ENCODE data around the gene ADARB2.

Gene ADARB2

DNA sequence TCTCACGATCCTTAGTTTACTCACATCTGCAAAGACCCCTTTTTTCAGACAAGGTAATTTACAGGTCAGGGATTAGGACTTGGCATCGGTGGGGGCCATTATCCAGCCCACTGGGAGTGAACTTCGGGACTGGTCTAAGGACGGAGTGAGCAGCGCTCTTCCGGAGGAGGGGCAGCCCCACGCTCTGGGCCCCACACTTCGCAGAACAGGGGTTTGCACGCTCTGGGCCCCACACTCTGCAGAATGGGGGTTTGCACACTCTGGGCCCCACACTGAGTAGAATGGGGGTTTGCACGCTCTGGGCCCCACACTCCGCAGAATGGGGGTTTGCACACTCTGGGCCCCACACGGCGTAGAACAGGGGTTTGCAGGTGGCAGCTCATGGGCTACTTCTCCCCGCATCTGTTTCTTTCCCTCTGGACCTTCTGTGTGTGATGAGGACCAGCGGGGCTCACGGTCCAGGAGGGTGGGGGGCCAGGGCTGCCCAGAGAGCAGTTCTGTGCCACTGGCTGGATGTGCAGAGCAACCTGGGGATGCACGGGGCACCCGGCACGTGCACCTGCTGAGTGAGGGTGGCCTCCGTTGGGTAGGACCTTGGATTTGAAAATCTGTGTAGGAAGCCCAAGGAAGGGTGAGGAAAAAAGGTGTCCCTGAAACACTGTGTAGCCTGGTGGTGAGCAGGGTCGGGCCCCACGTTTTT, 546.4 kb downstream of the ADARB2 start:
- no peak for DNase-seq

DNA sequence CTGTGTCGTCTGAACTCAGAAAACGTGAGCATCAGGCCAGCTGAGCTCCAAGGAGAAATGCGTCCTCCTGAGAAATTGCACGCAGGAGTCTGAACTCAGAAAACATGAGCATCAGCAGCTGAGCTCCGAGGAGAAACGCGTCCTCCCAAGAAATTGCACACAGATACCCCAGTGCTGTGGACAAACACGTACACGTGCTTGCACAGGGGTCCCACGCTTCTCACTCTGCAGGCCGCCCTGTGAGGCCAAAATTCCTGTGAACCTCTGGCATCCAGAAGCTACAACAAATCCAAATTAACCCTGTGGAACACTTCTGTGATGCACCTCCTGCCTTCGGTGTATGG, 547.3 kb downstream of the ADARB2 start:
- no peak for DNase-seq

DNA sequence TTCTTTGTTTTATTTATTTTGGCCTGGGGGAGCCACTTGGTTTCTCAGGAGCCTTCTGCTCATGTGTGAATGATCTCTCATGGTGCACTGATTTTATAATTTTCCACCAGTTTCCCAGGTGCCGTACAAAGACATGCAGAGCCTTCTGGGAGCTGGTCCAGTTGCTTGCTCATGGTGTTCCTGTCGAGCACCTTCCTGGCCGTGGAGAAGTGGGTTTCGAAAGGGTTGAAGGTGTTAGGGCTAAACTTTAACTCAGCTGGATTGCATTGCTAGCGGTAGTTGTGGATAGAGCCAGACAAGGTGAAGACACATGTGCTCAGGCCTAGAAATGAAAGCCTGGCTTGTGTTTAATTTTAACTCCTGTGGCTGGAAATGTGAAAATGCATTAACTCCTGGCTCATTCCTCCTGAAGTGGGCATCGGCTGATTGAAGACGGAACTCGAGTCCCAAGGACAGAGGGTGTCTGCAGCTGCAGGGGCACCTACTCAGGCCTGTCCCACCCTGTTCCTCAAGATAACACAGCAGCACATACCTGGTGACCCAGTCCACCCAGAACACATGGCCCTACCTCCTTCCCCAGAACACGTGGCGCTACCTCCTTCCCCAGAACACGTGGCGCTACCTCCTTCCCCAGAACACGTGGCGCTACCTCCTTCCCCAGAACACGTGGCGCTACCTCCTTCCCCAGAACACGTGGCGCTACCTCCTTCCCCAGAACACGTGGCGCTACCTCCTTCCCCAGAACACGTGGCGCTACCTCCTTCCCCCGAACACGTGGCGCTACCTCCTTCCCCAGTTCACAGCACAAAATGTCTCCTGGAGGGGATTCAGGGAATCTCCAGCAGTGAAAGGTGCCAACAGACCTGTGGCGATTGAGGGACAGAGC, 547.9 kb downstream of the ADARB2 start:
- no peak for DNase-seq

DNA sequence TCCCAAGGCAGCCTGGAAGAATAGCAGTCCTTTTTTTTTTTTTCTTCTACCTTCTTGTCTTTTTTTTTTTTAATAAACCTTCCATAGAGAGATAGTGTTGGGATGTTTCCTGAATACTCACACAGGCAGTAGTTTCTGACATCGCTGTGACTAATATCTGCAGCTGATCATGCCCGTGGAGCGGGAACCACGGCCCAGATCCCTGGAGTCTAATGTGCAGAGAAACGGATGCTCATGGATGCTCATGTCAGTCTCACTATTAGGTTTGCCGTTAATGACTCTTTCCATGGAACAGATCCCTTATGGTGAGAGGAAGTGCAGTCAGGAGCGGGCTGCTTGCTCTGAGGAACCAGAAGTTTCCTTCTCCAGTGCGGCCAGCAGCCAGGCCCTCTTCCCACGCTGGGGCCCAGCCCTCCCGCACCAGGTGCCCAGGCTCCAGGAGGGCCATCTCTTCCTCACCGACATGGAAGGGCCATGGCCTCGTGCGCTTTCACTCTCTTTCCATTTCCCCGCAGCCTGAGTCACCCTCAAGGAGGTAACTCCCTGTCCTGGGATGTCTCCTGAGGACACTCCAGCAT, 548.7 kb downstream of the ADARB2 start:
- DNase-seq, result no peak

DNA sequence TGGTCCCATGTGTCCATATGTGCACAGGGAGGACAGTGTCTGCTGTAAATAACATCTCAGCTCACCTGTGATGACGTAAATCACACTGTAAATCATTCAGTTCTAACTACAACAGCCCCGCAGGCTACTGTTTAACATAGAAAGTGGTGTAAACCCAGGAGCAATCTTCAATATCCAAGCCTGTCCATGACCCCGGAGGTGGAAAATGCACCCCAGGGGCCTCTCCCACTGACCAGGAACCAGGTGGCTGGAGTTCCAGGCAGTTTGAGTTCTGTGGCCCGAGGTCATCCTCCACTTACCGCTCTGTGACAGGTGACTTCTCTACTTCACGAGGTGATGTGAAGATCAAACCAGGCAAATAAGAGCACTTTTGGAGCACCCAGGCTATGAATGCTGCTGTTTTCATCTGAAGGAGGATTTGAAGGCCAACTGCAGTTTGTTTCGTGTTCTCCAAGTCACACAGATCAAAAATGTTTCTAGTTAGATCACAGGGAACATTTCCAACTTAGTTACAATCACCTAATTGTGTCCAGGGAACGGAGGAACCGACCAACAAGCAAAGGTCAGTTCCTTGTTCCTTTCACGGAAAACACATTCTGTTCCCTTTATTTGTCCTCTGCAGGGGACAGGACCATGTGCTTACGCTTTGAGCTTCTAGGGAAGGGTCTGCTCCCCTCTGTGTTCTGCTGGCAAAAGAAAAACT, 549.3 kb downstream of the ADARB2 start:
- DNase-seq, result no peak

DNA sequence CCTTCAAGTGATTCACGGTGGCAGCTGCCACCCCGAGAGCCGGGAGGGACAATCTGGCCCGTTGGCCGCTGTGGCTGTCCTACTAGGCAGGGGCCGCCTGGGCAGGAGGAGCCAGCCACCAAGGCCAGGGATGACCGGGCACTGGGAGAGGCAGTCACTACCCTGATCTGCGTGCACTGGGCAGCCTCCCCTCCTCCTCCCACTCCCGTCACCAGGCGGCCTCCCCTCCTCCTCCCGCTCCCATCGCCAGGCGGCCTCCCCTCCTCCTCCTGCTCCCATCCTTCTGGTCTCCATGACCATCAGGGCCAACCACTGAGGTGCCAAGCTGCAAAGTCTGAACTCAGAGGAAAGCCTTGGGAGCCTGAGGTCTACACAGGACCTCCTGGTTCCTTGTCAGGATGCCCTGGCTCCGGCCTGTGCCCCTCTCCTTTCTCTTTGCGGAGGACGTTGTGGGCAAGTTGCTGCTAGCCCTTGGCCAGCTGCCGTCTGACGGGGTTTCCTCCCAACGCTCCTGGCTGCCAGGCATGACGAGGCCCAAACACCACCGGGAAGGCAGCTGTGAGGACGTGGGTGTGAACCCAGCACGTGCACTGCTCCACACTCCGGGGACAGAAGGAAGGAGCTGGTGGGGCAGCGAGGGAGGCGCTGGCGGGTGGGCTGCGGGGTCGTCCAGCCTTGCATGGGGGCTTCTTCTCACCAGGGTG, 550.0 kb downstream of the ADARB2 start:
- no peak for DNase-seq

DNA sequence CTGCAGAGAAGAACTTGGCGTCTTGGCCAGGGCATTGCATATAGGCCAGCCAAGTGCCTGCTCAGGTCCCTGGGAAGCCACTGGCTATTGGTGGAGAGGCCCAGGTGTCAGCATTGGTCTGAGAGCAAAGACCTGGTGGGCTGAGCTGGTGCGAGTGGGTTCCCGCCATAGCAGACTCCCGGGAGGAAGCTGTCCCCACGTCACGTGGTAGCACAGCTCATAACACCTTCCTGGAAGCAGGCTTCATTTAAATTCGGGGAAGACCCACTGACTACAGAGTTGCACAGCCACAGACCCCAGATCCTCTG, 550.7 kb downstream of the ADARB2 start:
- no peak for DNase-seq

DNA sequence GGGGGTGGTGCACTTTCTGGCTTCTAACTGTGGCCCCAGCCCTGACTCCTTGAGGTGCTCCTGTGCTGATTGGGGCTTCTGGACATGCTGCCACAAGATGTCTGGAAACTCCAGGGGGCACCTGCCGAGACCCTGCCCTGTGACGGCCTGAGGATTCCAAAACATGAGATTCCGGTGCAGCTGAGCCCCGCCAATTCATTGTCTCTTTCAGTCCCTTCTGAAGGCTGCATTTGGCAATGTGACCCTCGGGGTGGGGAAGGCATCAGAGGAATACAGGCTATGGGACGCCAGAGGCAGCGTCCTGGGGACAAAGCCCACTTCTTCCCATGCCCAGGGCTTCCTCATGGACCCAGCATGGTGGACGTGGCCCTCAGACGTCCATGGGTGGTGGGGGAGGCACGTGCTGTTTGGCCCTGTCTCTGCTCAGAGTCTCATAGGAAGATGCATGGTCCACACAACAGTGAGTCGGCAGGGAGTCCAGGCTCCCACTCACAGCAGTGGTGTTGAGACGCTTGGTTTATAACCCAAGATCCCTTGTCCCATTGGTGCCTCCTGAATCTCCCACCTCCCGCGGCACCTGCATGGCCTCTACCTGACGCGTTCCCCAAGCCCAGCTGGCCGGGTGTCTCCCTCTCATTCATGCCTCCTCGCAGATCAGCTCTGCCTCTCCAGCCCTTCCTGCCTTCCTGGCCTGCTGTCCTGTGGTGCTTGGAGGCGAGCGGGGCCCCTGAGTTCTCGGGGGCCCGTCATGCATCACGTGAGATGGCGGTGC, 551.2 kb downstream of the ADARB2 start:
- no peak for DNase-seq

DNA sequence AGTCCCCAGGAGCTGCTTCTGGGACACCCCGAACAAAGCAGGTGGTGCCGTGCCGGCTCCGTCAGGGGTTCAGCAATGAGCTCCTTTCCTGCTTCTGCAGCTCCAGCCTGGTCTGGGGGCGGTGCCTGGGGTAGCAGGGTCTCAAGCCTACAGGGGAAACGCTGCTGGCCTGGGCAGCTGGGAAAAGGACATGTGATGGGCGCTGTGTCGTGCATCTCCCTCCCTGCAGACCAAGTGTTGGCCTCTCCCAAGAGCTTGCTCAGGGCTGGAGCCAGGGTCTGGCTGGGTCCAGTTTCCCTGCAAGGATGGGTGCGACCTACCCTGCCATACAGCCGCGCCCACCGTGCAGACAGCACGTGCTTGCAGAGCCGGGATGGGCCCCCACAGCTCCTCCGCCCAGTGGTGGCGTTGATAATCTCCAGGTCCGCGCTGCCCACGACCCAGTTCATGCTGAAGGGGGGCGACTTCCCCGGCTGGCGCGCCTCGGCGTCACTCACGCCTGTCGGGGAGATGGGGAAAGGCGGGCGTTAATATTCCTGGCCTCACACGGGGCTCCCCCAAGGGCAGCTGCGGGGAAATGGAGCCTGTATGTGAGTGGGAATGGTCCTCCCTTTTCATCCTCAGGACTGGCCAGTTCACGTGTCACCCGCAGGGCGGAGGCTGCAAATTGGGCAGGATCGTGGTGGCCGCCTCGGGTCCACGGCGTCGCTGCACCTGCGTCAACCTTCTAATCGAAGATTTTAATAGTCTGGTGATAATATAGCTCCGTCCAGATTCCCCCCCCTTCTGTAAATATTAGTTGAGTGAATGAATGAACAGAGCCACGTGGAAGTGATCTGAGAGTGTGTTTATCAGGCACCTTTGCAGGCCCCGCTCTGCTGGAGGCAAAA, 552.5 kb downstream of the ADARB2 start:
- no peak for DNase-seq

DNA sequence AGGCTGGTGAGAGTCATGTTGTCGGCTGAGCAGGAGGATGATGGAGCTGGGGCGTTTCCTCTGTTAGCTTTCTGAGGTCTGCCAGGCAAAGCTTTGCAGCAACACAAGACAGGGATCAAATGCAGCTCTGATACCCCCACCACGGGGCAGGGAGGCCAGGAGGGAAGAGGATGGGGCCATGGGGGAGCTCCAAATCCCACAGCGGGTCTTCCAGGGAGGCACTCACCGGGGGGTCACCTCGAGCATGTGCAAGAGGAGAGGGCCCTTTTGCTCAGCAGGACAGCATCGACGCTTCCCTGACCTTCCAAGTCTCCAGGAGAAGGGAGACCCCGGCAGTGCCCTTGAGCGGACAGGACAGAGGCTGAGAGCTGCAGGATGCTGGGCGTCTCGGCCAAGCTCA, 553.6 kb downstream of the ADARB2 start:
- no peak for DNase-seq

DNA sequence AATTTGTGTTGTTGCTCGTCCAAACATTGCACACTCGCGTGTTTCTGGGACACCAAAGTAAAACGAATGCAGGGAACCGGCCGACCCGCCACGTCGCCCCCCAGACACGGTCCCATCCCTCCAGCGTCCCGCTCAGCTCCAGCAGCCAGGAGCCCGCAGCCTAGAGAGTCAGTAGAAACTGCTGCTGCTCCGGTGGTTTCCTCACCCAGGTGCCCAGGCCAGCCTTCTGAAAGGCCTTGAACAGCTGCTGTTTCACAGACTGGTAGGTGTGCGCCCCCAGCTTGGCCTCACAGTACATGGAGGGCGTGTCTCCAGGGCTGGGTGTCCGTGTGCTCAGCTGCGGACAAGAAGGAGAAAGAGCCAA, 554.3 kb downstream of the ADARB2 start:
- DNase-seq, result no peak

DNA sequence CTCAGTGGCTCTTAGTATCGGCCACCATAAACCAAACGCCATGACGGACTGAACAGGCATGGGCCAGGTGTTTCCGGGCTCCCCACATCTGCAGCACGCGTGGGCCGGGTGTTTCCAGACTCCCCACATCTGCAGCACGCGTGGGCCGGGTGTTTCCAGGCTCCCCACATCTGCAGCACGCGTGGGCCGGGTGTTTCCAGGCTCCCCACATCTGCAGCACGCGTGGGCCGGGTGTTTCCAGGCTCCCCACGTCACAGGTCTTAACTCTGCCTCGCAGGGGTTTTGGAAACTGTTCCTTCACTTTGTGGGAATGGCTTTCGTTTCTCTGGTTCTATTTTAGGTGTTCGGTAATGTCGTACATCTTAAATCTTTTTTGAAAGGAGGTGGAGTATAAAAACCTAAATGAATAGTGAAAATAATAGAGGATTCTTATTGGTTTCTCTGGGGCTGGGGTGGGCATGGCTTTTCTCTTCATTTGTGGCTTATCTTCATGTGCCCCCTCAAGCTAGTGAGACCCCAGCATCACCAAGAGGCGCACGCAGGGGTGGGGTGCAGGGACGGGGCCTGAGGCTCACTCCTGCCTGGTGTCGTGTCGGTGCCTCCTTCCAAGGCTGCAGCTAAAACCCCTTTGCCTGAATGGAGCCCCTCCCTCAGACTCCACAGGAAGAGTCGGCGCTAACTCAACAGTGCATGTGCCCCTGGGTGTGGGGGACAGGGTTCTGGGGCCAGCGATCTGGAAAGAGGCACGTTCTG, 554.9 kb downstream of the ADARB2 start:
- DNase-seq, result no peak

DNA sequence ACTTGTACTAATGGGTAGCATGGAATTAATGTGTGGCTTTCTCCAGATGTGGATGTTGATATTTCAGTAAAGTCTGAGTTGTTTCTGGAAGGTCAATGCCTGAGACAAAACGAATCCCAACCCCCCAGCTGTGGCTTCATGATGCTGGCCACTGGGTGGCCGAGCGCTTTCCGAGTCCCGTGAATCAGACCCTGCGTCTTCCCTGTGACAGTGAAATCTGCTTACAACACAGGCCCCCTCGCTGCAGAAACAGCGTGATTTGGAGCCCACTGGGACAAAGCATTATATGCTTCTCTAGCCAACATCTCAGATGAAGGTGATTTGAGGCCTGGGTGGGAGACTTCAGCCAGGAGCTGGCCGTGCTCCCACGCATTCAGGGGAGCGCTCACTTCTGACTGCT, 556.5 kb downstream of the ADARB2 start:
- no peak for DNase-seq

DNA sequence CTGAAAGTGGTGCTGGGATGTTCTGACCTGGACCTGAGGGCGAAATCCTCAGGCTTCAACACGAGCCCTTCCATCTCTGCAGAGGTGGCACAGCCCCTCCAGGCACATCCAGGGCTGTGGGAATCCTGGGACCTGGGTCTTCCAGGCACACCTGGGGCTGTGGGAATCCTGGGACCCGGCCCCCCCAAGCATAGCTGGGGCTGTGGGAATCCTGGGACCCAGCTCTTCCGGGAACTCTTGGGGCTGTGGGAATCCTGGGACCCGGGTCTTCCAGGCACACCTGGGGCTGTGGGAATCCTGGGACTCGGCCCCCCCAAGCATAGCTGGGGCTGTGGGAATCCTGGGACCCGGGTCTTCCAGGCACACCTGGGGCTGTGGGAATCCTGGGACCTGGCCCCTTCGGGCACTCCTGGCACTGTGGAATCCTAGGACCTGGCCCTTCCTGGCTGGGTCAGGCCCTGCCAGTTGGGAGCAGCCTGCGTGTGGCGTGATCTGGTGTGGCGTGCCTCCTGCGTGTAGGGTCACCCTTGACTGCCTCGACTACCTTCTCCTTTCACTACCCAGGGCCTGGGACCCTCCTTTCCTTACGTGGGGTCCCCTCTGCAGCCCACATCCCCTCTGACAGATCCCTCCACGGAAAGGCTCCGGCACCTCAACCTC, 557.1 kb downstream of the ADARB2 start:
- DNase-seq, result no peak

DNA sequence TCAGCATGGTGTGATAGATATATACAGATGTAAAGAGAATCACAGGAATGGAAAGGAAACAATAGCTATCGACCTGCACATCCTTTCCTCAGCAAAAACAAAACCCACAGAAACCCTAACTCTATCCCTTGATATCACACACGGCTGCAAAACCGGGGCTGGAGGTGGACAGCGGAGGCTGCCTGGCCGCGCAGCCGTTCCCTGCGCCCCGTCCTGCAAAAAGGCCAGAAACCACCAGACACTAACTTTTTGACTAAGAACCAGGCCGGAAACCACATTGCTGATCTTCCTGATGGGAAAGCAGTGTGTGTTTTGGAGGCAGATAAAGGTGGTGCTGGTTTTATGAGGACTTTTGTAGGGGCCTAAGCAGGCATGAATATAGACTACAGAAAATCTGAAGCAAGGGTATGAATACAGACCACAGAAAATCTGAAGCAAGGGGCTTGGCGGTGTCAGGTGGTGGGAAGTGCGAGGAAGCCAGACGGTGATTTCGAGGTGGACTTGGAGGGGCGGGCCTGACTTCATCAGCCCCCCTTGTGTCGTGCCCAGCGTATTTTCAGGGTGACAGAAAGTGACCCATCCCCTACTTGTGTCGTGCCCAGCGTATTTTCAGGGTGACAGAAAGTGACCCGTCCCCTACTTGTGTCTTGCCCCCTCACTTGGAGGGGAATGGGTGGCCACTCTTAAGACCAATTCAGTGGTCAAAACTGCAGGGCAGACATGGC, 557.8 kb downstream of the ADARB2 start:
- DNase-seq, result no peak

DNA sequence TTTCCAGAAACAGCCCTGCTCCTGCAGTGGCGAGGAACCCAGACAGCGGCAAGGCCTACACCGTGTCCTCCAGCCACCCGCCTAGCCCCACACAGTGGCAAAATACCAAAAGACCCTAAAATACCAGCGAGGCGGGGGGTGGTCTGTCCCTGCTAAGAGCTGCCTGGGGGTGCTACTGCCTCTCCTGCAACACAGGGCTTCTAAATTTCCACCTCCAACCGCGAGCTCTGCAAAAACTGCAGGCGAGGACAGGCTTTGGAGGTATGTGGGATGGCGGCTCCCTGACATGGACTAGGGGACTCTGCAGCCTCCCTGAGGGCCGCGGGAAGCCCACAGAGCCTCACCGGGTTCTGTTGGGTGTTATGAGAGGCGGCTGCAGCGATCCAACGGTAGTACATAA, 558.8 kb downstream of the ADARB2 start:
- DNase-seq, result no peak

DNA sequence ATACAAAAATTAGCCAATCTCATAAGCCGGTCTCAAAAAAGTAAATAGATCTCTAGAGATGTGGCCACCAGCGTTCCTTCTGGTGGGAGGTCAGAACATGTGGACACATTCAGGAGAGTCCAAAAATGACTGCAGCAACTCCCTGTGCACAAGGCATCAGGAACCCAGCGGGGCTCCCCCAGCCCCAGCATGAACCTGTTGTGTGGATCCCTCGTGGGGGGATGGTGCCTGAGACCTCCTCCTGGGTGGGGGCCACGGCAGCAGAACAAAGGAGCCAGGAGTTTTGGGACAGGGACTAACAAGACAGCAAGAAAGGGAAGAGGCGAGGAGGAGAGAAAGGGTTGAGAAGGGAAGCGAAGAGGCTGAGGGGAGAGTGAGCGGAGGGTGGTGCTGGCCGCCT, 559.4 kb downstream of the ADARB2 start:
- DNase-seq, result no peak

DNA sequence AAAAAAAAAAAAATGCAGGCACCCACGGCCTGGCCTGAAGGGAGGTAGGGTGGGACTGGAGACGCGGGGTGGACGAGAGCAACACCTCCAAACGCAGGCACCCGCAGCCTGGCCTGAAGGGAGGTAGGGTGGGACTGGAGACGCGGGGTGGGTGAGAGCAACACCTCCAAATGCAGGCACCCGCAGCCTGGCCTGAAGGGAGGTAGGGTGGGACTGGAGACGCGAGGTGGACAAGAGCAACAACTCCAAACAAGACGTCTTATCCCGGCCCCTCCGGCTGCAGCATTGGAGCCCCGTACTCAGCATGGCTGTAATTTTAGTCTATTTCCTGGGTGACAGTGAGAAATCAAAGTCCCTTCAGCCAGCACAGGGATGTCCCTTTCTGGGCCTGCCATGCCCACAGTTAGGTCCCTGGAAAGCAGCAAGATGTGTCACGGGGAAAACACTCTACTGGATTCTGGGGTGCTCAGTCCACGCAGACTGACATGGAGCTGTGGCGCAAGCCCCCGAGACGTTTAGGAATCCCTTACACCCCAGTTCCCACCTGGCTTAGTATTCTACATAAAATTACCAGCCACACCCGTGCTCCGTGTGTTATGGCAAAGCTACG, 561.3 kb downstream of the ADARB2 start:
- no peak for DNase-seq

DNA sequence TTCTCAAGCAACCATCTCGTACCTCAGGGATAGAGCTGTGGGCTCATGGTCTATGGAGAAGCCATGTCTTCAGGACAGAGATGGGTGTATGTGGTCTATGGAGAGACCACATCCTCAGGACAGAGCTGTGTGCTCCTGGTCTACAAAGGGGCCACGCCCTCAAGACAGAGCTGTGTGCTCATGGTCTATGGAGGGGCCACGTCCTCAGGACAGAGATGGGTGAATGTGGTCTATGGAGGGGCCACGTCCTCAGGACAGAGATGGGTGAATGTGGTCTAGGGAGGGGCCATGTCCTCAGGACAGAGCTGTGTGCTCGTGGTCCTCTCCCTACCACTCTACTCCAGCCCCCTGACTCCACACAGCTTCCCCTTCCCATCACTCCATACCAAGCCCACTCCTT, 563.3 kb downstream of the ADARB2 start:
- DNase-seq, result no peak
